HCT116 (cell line): ENCODE data around the gene PAX5. TPM values are rescaled to one million over a fixed set of nuclear protein-coding genes. Genes with fewer than 3 reads are reported as not detected.

ENCODE experiments used
- ATAC-seq: fragments of 200-7000 bp; cut with Tn5 transposase; 2 replicates; pipeline ENCODE4 v1.9.1; 2020; ENCODE audit warnings: mild to moderate bottlenecking, moderate library complexity
- BruUV-seq: library from RNA; stranded (reverse); fragments of 400-500 nt; replicated peaks from 2 replicates; lab custom pipeline; 2021; lab: Mats Ljungman, UMichigan
- CTCF ChIA-PET: fragments of 300-600 bp; sonication (Branson Sonifier 250); formaldehyde crosslinking; loops from one replicate; lab custom pipeline; 2021; ENCODE audit warnings: antibody characterized with exemption; lab: Charles Lee
- POLR2A ChIA-PET: fragments of 300-600, 350-600 bp; sonication (Branson Sonifier 250); formaldehyde crosslinking; loops from one replicate; lab custom pipeline; 2021; ENCODE audit warnings: antibody characterized with exemption; lab: Charles Lee
- RAD21 ChIA-PET, 2 experiments: fragments of 300-600 bp; sonication (Branson Sonifier 250); formaldehyde crosslinking; loops; one replicate each; lab custom pipeline; 2023; ENCODE audit warnings: low total read pairs in 2 of 2; ENCODE audit not compliant: uncharacterized antibody in 2 of 2, unreplicated experiment in 2 of 2, low non-redundant PET in 1 of 2; lab: Charles Lee
- DNase-seq: peaks from one replicate; pipeline ENCODE4 v3.0.0-alpha.2; 2010; ENCODE audit warnings: low read depth, low spot score
- H2AFZ ChIP-seq: fragments of 200-600 bp; shearing (Covaris generic), sonication (generic); 2 replicates; pipeline ENCODE4 v1.6.1; 2017; ENCODE audit warnings: low read depth, mixed run types, mixed read lengths, antibody characterized with exemption, low read length; ENCODE audit not compliant: poor library complexity, severe bottlenecking
- H3K27ac ChIP-seq: 2 replicates; pipeline ENCODE4 v1.5.1; 2012; ENCODE audit warnings: low read depth, low read length
- H3K27me3 ChIP-seq: fragments of 200-600 bp; sonication (generic); 2 replicates; pipeline ENCODE4 v1.6.1; 2016; ENCODE audit warnings: mixed run types, low read length, mixed read lengths; ENCODE audit not compliant: insufficient read depth
- H3K36me3 ChIP-seq, 2 experiments: fragments of 200-500 bp in 1 of 2; fragments of 200-600 bp in 1 of 2; sonication (Bioruptor generic) in 1 of 2; sonication (generic) in 1 of 2; 2 replicates each; pipeline versions ENCODE4 v1.5.1 to v1.6.1; 2014 to 2016; ENCODE audit warnings: low read length in 2 of 2, inconsistent platforms in 1 of 2, mixed read lengths in 1 of 2, mixed run types in 1 of 2; ENCODE audit not compliant: insufficient read depth in 2 of 2, control insufficient read depth in 1 of 2
- H3K4me1 ChIP-seq, 2 experiments: fragments of 200-600 bp in 1 of 2; sonication (generic) in 1 of 2; 2 replicates each; pipeline versions ENCODE4 v1.5.1 to v1.6.1; 2012 to 2017; ENCODE audit warnings: low read length in 2 of 2, inconsistent platforms in 1 of 2, mild to moderate bottlenecking in 1 of 2, mixed read lengths in 1 of 2, mixed run types in 1 of 2, moderate library complexity in 1 of 2; ENCODE audit not compliant: insufficient read depth in 2 of 2, control insufficient read depth in 1 of 2
- H3K4me2 ChIP-seq: fragments of 200-600 bp; sonication (generic); 2 replicates; pipeline ENCODE4 v1.6.1; 2017; ENCODE audit warnings: mixed run types, low read length, mixed read lengths
- H3K4me3 ChIP-seq, 2 experiments: fragments of 200-600 bp in 1 of 2; sonication (generic) in 1 of 2; replicated peaks in 1 of 2; 2 replicates each; pipeline ENCODE4 v1.5.1; 2011 to 2016; ENCODE audit warnings: low read length in 2 of 2, control low read depth in 1 of 2, low read depth in 1 of 2, mild to moderate bottlenecking in 1 of 2, mixed read lengths in 1 of 2, mixed run types in 1 of 2
- H3K79me2 ChIP-seq: fragments of 200-600 bp; sonication (generic); 2 replicates; pipeline ENCODE4 v1.6.1; 2017; ENCODE audit warnings: mild to moderate bottlenecking, mixed run types, low read length, moderate library complexity, mixed read lengths; ENCODE audit not compliant: insufficient read depth
- H3K9ac ChIP-seq: fragments of 200-600 bp; sonication (generic); 2 replicates; pipeline ENCODE4 v1.6.1; 2016; ENCODE audit warnings: low read length, mixed read lengths
- H3K9me2 ChIP-seq: fragments of 200-600 bp; sonication (generic), shearing (Covaris generic); 2 replicates; pipeline ENCODE4 v1.6.1; 2017; ENCODE audit warnings: mixed run types, mild to moderate bottlenecking, moderate library complexity; ENCODE audit not compliant: insufficient read depth
- H3K9me3 ChIP-seq, 2 experiments: fragments of 200-500 bp in 1 of 2; fragments of 200-600 bp in 1 of 2; sonication (Bioruptor generic) in 1 of 2; sonication (generic) in 1 of 2; 2 replicates each; pipeline ENCODE4 v1.6.1; 2014 to 2017; ENCODE audit warnings: low read length in 2 of 2, mixed read lengths in 2 of 2, inconsistent platforms in 1 of 2, low read depth in 1 of 2, mild to moderate bottlenecking in 1 of 2, mixed run types in 1 of 2, moderate library complexity in 1 of 2; ENCODE audit not compliant: control insufficient read depth in 1 of 2, insufficient read depth in 1 of 2
- H4K20me1 ChIP-seq: fragments of 200-600 bp; sonication (generic), shearing (Covaris generic); 2 replicates; pipeline ENCODE4 v1.6.1; 2017; ENCODE audit warnings: mixed run types, mild to moderate bottlenecking, moderate library complexity; ENCODE audit not compliant: insufficient read depth
- ATF3 ChIP-seq: IDR thresholded peaks from 2 replicates; pipeline ENCODE4 v1.6.1; 2012
- CBX3 ChIP-seq: IDR thresholded peaks from 2 replicates; pipeline ENCODE4 v1.6.1; 2012; ENCODE audit warnings: low read depth
- CEBPB ChIP-seq: IDR thresholded peaks from 2 replicates; pipeline ENCODE4 v1.6.1; 2012; ENCODE audit warnings: low read depth
- EGR1 ChIP-seq: IDR thresholded peaks from 2 replicates; pipeline ENCODE4 v1.6.1; 2012; ENCODE audit warnings: low read depth
- ELF1 ChIP-seq: IDR thresholded peaks from 2 replicates; pipeline ENCODE4 v1.6.1; 2012; ENCODE audit warnings: low read depth, borderline replicate concordance
- EZH2 ChIP-seq: fragments of 200-600 bp; sonication (generic); IDR thresholded peaks from 2 replicates; pipeline ENCODE4 v1.6.1; 2017; ENCODE audit warnings: antibody characterized with exemption, mixed run types
- FOSL1 ChIP-seq: IDR thresholded peaks from 2 replicates; pipeline ENCODE4 v1.6.1; 2012; ENCODE audit warnings: low read depth
- JUND ChIP-seq: IDR thresholded peaks from 2 replicates; pipeline ENCODE4 v1.6.1; 2012
- MAX ChIP-seq: IDR thresholded peaks from 2 replicates; pipeline ENCODE4 v1.6.1; 2012
- POLR2A ChIP-seq: IDR thresholded peaks from 2 replicates; pipeline ENCODE4 v1.7.0; 2011; ENCODE audit warnings: borderline replicate concordance; ENCODE audit not compliant: insufficient read depth, insufficient read length; ENCODE audit errors: extremely low read depth
- POLR2AphosphoS5 ChIP-seq: IDR thresholded peaks from 2 replicates; pipeline ENCODE4 v1.6.1; 2011; ENCODE audit warnings: mild to moderate bottlenecking, low read depth, low read length, moderate library complexity
- SP1 ChIP-seq: IDR thresholded peaks from 2 replicates; pipeline ENCODE4 v1.6.1; 2012; ENCODE audit warnings: low read depth
- TCF7L2 ChIP-seq: IDR thresholded peaks from 2 replicates; pipeline ENCODE4 v1.7.0; 2011; ENCODE audit warnings: borderline replicate concordance, inconsistent platforms; ENCODE audit not compliant: insufficient read depth, insufficient read length; ENCODE audit errors: extremely low read depth
- YY1 ChIP-seq: IDR thresholded peaks from 2 replicates; pipeline ENCODE4 v1.6.1; 2011; ENCODE audit warnings: low read length, low read depth, moderate library complexity, mild to moderate bottlenecking; ENCODE audit not compliant: insufficient replicate concordance; ENCODE audit errors: extremely low read depth
- ZBTB33 ChIP-seq: IDR thresholded peaks from 2 replicates; pipeline ENCODE4 v1.6.1; 2011; ENCODE audit warnings: mild to moderate bottlenecking, low read length, moderate library complexity; ENCODE audit not compliant: insufficient replicate concordance; ENCODE audit errors: extremely low read depth
- ZNF274 ChIP-seq: fragments of 200-500 bp; sonication (Bioruptor generic); IDR thresholded peaks from 2 replicates; pipeline ENCODE4 v1.6.1; 2014; ENCODE audit warnings: mild to moderate bottlenecking, low read depth, low read length, inconsistent platforms
- intact Hi-C: fragments of 100-400 bp; cut with micrococcal nuclease; formaldehyde crosslinking; loops from 2 replicates; pipeline ENCODE4 v1.10.0; 2022
- total RNA-seq: library from RNA; stranded (reverse); gene quantifications from one replicate; pipeline ENCODE4 v1.2.1, GENCODE V29; 2021; ENCODE audit not compliant: unreplicated experiment

The PAX5 gene
- total RNA-seq, 1 experiment from 2014 or later = 0.17 TPM

- H4K20me1 ChIP-seq = no peaks in the 10 kb centered on the region
- H3K9me2 ChIP-seq = no peaks in the 10 kb centered on the region
- H3K9ac ChIP-seq = no peak overlapping the region
- ChIA-PET POLR2A (no interaction called here), RAD21 (no interaction called here), CTCF (interaction anchor here (1.1 kb wide), 1 partner anchor 9 kb away, joined by 3 read pairs; no protein-coding TSS in a partner anchor)
- H3K27me3 ChIP-seq = peaks cover 94% of the 10 kb centered on the region
- no peak overlapping the region for H2AFZ ChIP-seq
- intact Hi-C loops = no loop called here
- no TSS peak for BruUV-seq
- H3K9me3 ChIP-seq = no peaks in the 10 kb centered on the region
- peaks cover 0 to 6% of the 10 kb centered on the region in 2 experiments; a peak in 1 of 4 replicates for H3K4me1 ChIP-seq
- no peak overlapping the region for H3K4me2 ChIP-seq
- no peak for TF ChIP-seq FOSL1
- TF ChIP-seq POLR2A = no peak
- no peak for TF ChIP-seq JUND
- TF ChIP-seq ELF1 = no peak
- TF ChIP-seq TCF7L2 = no peak
- no peak for TF ChIP-seq SP1
- TF ChIP-seq EZH2 = no peak
- TF ChIP-seq CEBPB = no peak
- no peak for TF ChIP-seq EGR1
- no peak for TF ChIP-seq MAX
- no peak overlapping the region for H3K4me3 ChIP-seq
- ATAC-seq = no peak
- H3K36me3 ChIP-seq = no peaks in the 10 kb centered on the region
- no peak for DNase-seq
- no peaks in the 10 kb centered on the region for H3K79me2 ChIP-seq
- no peak overlapping the region for H3K27ac ChIP-seq
Measured at GRCh38 chr9:36901528-36901927, 132.5 kb downstream of the PAX5 start.

- Histone ChIP-seq H3K4me3 (no peak overlapping the region), H3K4me2 (no peak overlapping the region), H4K20me1 (no peaks in the 10 kb centered on the region), H3K27me3 (peaks cover 92% of the 10 kb centered on the region), H2AFZ (no peak overlapping the region), H3K36me3 (no peaks in the 10 kb centered on the region), H3K9me3 (no peaks in the 10 kb centered on the region), H3K9ac (no peak overlapping the region), H3K9me2 (no peaks in the 10 kb centered on the region), H3K79me2 (no peaks in the 10 kb centered on the region), H3K4me1 (peaks cover 0 to 6% of the 10 kb centered on the region in 2 experiments; a peak in 1 of 4 replicates), H3K27ac (no peak overlapping the region)
- ChIA-PET CTCF (interaction anchor here (1.1 kb wide), 1 partner anchor 10 kb away, joined by 3 read pairs; no protein-coding TSS in a partner anchor), RAD21 (no interaction called here), POLR2A (no interaction called here)
- ATAC-seq (no peak), DNase-seq (no peak)
- TF ChIP-seq ZNF274 (no peak), JUND (no peak), EZH2 (no peak), FOSL1 (no peak), YY1 (no peak), MAX (no peak), CBX3 (no peak), POLR2A (no peak), POLR2AphosphoS5 (no peak), SP1 (no peak), ELF1 (no peak), CEBPB (no peak), ATF3 (no peak), ZBTB33 (no peak)
- intact Hi-C loops = no loop called here
- BruUV-seq = no TSS peak
Measured at GRCh38 chr9:36900856-36901220, 133.2 kb downstream of the PAX5 start.
